HG03060 (cell line): Measurements from ENCODE around the gene EIF4B.

Experiments
- ATAC-seq: cut with Tn5 transposase; IDR thresholded peaks from one replicate; pipeline ENCODE4 v1.9.1; 2021; ENCODE audit warnings: low read depth, moderate number of reproducible peaks; ENCODE audit not compliant: unreplicated experiment

Gene EIF4B

DNA sequence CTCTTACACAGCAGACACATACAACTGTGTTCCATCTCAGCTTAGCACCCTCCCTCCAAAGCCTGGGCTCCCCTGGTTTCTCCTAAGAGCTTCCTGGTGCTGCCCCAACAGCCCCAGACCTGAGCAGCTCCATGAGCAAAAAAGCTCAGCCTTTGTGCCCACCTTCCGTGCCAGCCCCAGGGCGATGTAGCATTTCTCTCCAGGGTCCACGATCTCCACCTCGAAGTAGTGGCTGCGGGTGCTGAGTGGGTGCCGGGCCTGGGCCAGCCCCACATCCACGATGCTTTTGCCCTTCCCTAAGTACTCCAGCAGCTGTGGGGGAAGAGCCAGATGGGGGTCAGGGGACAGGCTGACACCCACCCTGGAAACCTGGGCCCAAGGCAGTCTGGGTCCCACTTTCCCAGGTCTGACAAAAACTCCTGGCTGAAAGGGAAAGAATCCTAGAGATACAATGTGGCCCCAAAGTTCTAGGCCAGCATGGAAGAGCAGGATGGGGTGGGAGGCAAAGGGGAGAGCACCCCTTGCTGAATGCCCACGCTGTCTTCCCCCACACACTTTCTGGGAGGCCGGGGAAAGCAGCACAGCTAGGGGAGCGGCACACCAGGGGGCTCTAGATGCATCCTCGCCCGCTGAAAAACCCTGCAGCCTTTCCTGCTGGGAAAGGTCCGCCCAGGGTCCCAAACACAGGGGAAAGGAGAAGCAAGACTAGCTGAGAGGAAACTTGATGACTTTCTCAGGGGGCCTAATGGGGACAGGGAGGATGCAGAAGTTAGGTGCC lies 61.9 kb downstream of the EIF4B start:
- no peak for ATAC-seq

- no peak for ATAC-seq
These were observed 62.7 kb downstream of the EIF4B start for GRCh38 chr12:53068811-53069585.

DNA sequence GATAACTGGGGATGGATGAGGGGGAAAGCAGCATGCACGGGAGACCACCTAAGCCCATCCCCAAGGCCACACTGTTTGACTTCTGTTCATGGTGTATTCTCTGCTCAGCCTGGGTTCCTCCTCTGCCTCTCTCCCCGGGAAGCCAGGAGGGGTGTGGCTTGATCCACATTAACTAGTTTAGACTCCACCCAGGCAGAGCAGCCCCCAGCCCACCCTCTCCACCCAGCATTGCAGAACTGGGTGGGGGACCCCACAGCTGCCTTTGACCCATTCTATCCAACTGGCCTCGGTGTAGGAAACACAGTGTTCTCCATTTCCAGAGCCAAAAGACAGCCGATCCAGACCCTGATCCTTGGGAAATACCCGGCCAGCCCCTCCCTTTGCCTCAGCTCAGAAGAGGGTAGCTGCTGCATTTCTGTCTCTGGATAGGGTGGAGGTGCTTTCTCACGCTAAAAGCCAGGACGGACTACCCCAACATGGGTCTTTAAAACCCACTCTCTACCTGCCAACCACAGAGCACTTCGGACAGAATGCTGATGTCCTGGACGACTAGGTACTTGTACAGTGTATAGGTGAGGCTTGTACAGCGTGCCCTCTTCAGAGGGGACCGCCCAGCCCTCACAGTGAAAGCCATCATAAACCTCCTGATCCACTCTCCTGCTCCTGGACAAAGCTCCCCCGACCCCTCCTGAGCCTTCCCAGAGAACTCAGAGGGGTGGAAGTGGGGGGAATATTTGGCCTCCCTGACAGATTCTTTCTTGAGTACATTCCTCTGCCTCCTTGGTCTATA lies 63.6 kb downstream of the EIF4B start:
- no peak for ATAC-seq

GRCh38 chr12:53070877-53071492 lies 64.7 kb downstream of the EIF4B start:
- ATAC-seq, result no peak

DNA sequence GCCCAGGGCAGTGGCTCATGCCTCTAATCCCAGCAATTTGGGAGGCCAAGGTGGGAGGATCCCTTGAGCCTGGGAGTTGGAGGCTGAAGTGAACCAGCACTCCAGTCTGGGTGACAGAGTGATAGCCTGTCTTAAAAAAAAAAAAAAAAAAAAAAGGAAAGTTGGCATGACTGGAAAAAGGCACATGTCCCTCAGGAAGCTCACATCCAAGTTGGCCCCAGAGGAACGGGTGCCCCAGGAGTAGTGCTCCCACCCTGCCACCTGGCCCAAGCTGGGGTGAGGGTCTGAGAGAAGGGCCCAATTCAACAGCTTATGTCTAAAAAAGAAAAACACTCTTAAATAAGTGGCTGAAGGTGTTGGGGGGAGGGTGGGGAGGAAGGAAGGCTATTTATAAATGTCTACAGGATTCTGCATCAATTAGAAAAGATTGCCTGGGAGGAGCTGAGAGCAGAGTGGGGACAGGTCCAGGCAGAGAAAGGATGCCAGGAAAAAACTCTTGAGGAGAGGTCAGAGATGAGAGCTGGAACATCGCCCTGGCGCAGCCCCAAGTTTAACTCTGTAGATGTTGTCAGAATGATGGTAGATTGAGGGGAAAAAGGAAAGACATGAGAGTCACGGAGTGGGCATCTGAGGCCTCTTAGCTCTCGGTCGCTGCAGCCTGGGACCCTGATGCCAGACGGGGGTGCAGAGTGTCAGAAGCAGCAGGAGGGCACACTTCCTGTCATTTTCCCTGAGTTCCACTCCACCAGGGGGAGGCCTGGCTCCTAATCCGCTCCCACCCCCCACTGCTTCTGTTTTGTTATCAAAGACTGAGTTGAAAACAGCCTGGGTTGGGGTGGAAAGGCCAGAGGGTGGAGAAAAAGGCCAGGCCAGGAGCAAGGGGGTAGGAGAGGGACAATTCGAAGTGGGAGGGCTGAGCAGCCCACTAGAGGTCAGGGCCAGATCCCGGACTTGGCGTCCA lies 65.6 kb downstream of the EIF4B start:
- no peak for ATAC-seq

DNA sequence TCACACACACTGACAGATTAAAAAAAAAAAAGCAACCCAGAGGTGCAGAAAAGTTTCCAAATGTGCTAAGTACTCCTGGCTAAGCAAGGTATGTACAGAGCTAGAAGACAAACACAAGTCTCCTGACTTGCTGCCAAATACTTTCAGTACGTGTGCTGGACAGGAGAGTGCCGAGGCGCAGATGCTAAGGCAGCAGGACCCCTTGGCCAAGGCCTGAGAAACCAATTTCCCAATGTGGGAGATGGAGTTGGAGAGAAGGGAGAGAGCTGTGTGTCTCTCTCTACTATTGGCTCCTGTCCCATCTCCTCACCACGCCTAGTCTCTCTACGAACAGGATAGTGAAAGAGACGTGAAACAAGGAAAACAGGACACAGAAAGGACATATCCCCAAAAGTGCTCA lies 67.6 kb downstream of the EIF4B start:
- no peak for ATAC-seq

- ATAC-seq, result no peak
These were observed 68.2 kb downstream of the EIF4B start for GRCh38 chr12:53074283-53074998.

DNA sequence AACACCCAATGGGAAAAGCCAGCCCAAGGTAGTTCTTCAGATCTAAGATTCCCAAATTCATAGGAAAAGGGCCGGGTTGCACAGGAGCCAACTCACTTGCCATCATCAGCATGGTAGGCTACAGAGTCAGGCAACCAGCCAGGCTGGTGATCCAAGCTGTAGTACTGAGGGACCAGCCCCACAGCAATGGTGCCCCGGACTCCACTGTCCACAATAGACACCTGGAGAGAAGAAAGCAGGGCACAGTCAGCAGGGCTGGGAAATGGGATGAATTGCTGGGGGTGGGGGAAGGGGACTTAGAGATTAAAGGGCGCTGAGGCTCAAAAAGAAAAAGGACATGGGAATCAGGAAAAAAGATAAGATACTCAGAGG lies 68.7 kb downstream of the EIF4B start:
- no peak for ATAC-seq

DNA sequence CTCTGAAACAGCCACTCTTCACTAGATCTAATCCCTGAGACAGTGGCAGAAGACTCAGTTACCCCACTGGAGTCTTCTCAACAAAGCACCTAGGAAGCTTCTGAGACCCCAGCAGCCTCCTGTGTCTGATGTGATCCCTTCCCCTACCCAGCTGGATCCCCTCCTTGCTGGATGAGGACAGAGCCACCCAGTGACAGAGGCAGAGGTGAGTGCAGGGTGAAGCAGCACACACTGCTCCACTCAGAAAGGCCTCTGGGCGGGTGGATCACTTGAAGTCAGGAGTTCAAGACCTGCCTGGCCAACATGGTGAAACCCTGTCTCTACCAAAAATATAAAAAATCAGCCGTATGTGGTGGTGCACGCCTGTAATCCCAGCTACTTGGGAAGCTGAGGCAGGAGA lies 70.2 kb downstream of the EIF4B start:
- no peak for ATAC-seq

GRCh38 chr12:53077030-53077429 lies 70.8 kb downstream of the EIF4B start:
- no peak for ATAC-seq

DNA sequence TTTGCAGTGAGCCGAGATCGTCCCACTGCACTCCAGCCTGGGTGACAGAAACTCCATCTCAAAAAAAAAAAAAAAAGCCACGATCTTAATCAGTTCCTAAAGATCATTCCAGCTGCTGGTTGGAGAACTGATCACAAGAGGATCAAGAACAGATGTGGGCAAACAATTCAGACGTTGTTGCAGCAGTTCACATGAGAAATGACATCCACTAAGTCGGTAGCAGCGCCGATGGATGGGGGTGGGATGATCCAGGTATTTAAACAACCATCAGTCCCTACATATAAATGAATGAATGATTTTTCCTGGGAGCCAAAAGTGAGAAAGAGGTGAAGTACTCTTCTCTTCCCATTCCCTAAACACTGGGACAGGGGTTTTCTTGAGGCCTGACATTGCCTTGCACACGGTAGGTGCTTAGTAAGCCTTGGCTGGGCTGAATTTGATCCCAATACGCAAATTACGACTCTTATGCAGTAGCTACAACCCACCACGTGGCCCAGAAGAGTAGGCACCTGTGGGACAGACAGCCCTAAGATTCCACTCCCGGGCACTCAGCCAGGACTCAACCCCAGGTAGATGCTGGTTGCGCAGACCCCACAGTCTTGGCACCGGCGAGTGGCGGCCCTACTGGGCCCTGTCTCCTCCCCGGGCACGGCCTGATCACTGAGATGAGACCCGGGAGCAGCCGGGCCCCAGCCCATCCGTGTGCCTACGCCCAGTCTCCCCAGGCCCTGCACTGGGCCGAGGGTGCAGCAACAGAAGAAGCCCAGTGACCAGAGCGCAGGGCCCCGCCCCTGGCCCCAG lies 72.4 kb downstream of the EIF4B start:
- ATAC-seq, result peak; percentile 21

- peak; percentile 92 for ATAC-seq
These were observed 73.2 kb downstream of the EIF4B start, which contains the start of gene SPRYD3 for GRCh38 chr12:53079226-53080117. SPRYD3 (minus strand) TSS chr12:53079390; CDS start chr12:53079333, 57 bp downstream.

DNA sequence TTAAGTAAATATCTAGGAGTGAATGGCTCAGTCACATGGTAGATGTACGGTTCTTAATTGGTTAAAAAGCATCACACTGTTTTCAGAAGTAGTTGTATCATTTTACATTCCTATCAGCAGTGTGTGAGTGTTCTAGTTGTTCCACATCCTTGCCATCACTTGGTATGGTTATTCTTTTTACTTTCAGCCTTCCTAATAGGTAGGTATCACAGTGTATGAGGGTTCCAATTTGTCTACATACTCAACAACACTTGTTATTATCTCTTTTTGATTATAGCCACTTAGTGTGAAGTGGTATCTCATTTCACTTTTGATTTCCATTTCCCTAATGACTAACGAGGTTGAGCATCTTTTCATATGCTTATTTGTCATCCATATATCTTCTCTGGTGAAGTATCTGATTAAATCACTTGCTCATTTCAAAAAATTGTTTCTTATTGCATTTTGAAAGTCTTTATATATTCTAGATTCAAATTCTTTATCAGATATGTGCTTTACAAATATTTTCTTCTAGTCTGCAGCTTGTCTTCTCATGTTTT lies 76.5 kb downstream of the EIF4B start:
- ATAC-seq, result no peak

DNA sequence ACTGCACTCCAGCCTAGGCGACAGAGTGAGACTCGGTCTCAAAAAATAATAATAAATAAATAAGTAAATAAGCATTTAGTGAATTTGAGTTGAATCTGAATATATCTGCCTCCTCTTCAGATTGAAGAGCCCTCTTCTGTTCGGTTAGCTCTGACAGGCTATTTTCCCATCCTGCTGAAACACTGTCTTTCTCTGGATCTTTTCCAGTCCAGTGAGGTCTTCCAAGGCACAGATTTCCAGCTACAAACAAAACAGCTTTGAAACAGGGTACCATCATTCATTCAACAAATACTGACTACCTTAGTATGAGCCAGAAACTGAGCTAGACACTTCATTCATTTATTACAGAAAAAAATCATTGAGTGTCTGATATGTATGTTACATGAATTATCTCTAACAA lies 80.1 kb downstream of the EIF4B start:
- ATAC-seq, result no peak

DNA sequence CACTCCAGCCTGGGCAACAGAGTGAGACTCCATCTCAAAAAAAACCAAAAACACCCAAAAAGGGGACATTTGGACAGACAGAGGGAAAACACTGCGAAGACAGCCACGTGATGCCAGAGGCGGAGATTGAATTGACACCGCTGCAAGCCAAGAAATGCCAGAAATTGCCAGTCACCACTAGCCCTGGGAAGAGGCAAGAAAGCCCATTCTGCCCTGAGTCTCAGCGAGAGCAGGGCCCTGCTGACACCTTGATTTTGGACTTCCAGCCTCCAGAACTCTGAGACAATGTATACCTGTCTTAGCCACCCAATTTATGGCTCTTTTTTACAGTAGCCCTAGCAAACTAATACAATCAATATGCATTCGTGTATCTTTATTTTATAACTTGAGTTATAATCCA lies 83.8 kb downstream of the EIF4B start:
- ATAC-seq, result no peak

DNA sequence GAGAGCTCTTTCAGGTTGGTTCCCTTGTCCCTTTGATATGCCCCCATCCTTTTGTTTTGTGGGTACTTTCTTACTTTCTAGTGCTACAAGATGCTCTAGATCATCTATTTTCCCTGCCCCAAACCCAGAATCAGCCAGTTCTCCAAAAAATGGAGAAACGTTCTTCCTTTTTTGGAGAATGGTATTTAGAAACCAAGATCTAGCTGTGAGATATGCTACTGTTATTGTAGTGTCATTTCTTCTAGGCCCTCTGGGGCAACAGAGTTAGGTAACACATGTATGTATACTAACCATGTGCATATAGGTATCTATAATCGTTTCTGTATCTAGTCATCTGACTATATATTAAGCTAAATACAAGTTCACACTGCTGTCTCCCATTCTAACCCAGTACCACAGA lies 84.3 kb downstream of the EIF4B start:
- ATAC-seq, result no peak

DNA sequence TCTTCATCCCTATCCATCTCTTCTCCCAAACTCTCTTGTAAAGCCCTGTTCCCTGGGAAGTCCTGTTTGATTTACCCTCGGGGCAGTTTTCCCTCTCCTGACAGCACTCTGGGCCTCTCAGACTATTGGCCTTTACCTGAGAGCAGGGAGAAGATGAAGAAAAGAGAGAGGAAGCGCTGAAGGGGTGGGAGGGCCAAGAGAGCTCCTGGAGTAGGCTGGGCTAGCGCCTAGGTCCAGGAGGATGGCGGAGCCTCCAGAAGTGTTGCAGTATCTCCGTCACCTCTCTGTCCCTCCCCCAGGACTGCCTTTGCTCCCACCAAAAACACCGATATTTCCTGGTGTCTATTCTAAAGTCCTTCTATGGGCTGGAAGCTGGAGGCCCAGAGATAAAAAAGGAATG lies 85.5 kb downstream of the EIF4B start:
- ATAC-seq, result no peak
